Measurements from ENCODE around the gene OR10A2. TPM values are rescaled to one million over a fixed set of nuclear protein-coding genes. Genes with fewer than 3 reads are reported as not detected.

The OR10A2 gene
- polyA plus RNA-seq, 3 donors = not detected

- TF ChIP-seq CTCF (IDR thresholded peaks at IDR 0.05) = no peak
- Mint-ChIP-seq H3K27ac (no peak overlapping the region), H3K27me3 (ENCODE audit: low read depth in 3 of 3) (peaks cover 0 to 5% (median 2%) of the 10 kb centered on the region in 3 donors), H3K36me3 (no peaks in the 10 kb centered on the region), H3K4me3 (no peak overlapping the region), H3K9me3 (peaks cover 2 to 15% (median 7%) of the 10 kb centered on the region in 7 donors), H3K4me1 (no peaks in the 10 kb centered on the region)
- Histone ChIP-seq H3K4me3 (replicated peaks in 1 of 3; ENCODE audit: low read depth in 2 of 3, low read length in 3 of 3) (no peak overlapping the region), H2AFZ (ENCODE audit: insufficient read depth, low read depth, low read length, poor library complexity, severe bottlenecking) (no peak overlapping the region), H3K4me2 (replicated peaks; ENCODE audit: extremely low read depth, low read length, poor library complexity, severe bottlenecking) (no peak overlapping the region), H3K27me3 (ENCODE audit: control insufficient read depth in 2 of 2, insufficient read depth in 2 of 2, low read length in 2 of 2) (no peaks in the 10 kb centered on the region), H3K4me1 (ENCODE audit: control insufficient read depth in 1 of 2, insufficient read depth in 2 of 2, low read length in 2 of 2) (no peaks in the 10 kb centered on the region), H3K36me3 (replicated peaks in 1 of 2; ENCODE audit: control insufficient read depth in 1 of 2, insufficient read depth in 2 of 2, low read length in 2 of 2) (no peaks in the 10 kb centered on the region), H3K9ac (ENCODE audit: insufficient read depth, low read length, poor library complexity, severe bottlenecking) (no peak overlapping the region), H4K20me1 (ENCODE audit: insufficient read depth, low read length) (no peaks in the 10 kb centered on the region), H3K79me2 (ENCODE audit: insufficient read depth, low read length) (no peaks in the 10 kb centered on the region), H3K27ac (ENCODE audit: low read depth in 1 of 2, low read length in 2 of 2) (no peak overlapping the region), H3K9me3 (replicated peaks in 1 of 2; ENCODE audit: control insufficient read depth in 1 of 2, insufficient read depth in 1 of 2, low read length in 2 of 2) (peaks cover 0 to 14% of the 10 kb centered on the region in 2 donors)
- no peak for DNase-seq
- intact Hi-C loops (cut with micrococcal nuclease) = loop anchor here in 1 of 2 donors (10.0 kb wide), 1 partner anchor 877 kb away; no protein-coding TSS in a partner anchor
- 100% methylated on average over 1 of the region's 1 CpG for WGBS (ENCODE audit: insufficient coverage)
Measured at GRCh38 chr11:6817694-6818093, 45.2 kb upstream of the OR10A2 start.

- intact Hi-C loops (cut with micrococcal nuclease) = loop anchor here in 1 of 2 donors (10.0 kb wide), 1 partner anchor 876 kb away; no protein-coding TSS in a partner anchor
- no peak overlapping the region for H2AFZ ChIP-seq (ENCODE audit: insufficient read depth, low read depth, low read length, poor library complexity, severe bottlenecking)
- peaks cover 0 to 14% of the 10 kb centered on the region in 2 donors for H3K9me3 ChIP-seq (replicated peaks in 1 of 2; ENCODE audit: control insufficient read depth in 1 of 2, insufficient read depth in 1 of 2, low read length in 2 of 2)
- H4K20me1 ChIP-seq (ENCODE audit: insufficient read depth, low read length) = no peaks in the 10 kb centered on the region
- no peaks in the 10 kb centered on the region for H3K36me3 Mint-ChIP-seq
- H3K27ac Mint-ChIP-seq = no peak overlapping the region
- H3K27me3 ChIP-seq (ENCODE audit: control insufficient read depth in 2 of 2, insufficient read depth in 2 of 2, low read length in 2 of 2) = no peaks in the 10 kb centered on the region
- H3K4me2 ChIP-seq (replicated peaks; ENCODE audit: extremely low read depth, low read length, poor library complexity, severe bottlenecking) = no peak overlapping the region
- no peaks in the 10 kb centered on the region for H3K4me1 ChIP-seq (ENCODE audit: control insufficient read depth in 1 of 2, insufficient read depth in 2 of 2, low read length in 2 of 2)
- H3K36me3 ChIP-seq (replicated peaks in 1 of 2; ENCODE audit: control insufficient read depth in 1 of 2, insufficient read depth in 2 of 2, low read length in 2 of 2) = no peaks in the 10 kb centered on the region
- H3K9ac ChIP-seq (ENCODE audit: insufficient read depth, low read length, poor library complexity, severe bottlenecking) = no peak overlapping the region
- no peak overlapping the region for H3K4me3 Mint-ChIP-seq
- WGBS (ENCODE audit: insufficient coverage) = 97% methylated on average over 5 of the region's 5 CpGs
- no peak for TF ChIP-seq CTCF (IDR thresholded peaks at IDR 0.05)
- no peak overlapping the region for H3K27ac ChIP-seq (ENCODE audit: low read depth in 1 of 2, low read length in 2 of 2)
- H3K27me3 Mint-ChIP-seq (ENCODE audit: low read depth in 3 of 3) = peaks cover 2 to 6% (median 2%) of the 10 kb centered on the region in 3 donors
- no peaks in the 10 kb centered on the region for H3K4me1 Mint-ChIP-seq
- H3K4me3 ChIP-seq (replicated peaks in 1 of 3; ENCODE audit: low read depth in 2 of 3, low read length in 3 of 3) = no peak overlapping the region
- H3K79me2 ChIP-seq (ENCODE audit: insufficient read depth, low read length) = no peaks in the 10 kb centered on the region
- H3K9me3 Mint-ChIP-seq = peaks cover 2 to 15% (median 7%) of the 10 kb centered on the region in 7 donors
- no peak for DNase-seq
Measured at GRCh38 chr11:6818967-6819366, 43.9 kb upstream of the OR10A2 start.
